B cell (primary cell): ENCODE results near the gene EIF5.

ENCODE experiments used
- CTCF ChIP-seq: fragments of 200-600 bp; IDR thresholded peaks from one replicate; pipeline ENCODE4 v1.8.0; 2022; ENCODE audit warnings: antibody characterized with exemption, mild to moderate bottlenecking
- EZH2 ChIP-seq: IDR thresholded peaks from 2 replicates; pipeline ENCODE4 v1.6.1; 2012; ENCODE audit warnings: borderline replicate concordance, low read depth, mild to moderate bottlenecking, moderate library complexity, low read length; ENCODE audit not compliant: insufficient read depth, poor library complexity, severe bottlenecking

GRCh38 chr14:103298620-103299019 lies 35.4 kb upstream of the EIF5 start:
- TF ChIP-seq CTCF = no peak
- no peak for TF ChIP-seq EZH2
